Glutamatergic neuron (in vitro differentiated cells): ENCODE data around the gene SCYL2. TPM values are rescaled to one million over a fixed set of nuclear protein-coding genes. Genes with fewer than 3 reads are reported as not detected.
"Not testable (repeated sequence)": the region's sequence is repeated elsewhere in the genome, so short reads cannot be mapped to it uniquely, and the experiment has no call there.

ENCODE experiments used
- DNase-seq: peaks from one replicate; pipeline ENCODE4 v3.0.0; 2022
- H3K27ac Mint-ChIP-seq: one replicate; pipeline ENCODE4 v1.8.0; 2020; ENCODE audit warnings: mild to moderate bottlenecking, mixed read lengths, inconsistent platforms; ENCODE audit not compliant: unreplicated experiment
- H3K27me3 Mint-ChIP-seq: one replicate; pipeline ENCODE4 v1.8.0; 2020; ENCODE audit warnings: mild to moderate bottlenecking, moderate library complexity, mixed read lengths, inconsistent platforms; ENCODE audit not compliant: unreplicated experiment
- H3K36me3 Mint-ChIP-seq: one replicate; pipeline ENCODE4 v1.8.0; 2020; ENCODE audit warnings: mild to moderate bottlenecking, mixed read lengths, inconsistent platforms; ENCODE audit not compliant: unreplicated experiment
- H3K4me1 Mint-ChIP-seq: one replicate; pipeline ENCODE4 v1.8.0; 2020; ENCODE audit warnings: mild to moderate bottlenecking, low read depth, mixed read lengths, inconsistent platforms; ENCODE audit not compliant: unreplicated experiment
- H3K4me3 Mint-ChIP-seq: one replicate; pipeline ENCODE4 v1.8.0; 2020; ENCODE audit warnings: mild to moderate bottlenecking, mixed read lengths, inconsistent platforms; ENCODE audit not compliant: unreplicated experiment
- H3K9me3 Mint-ChIP-seq: one replicate; pipeline ENCODE4 v1.8.0; 2020; ENCODE audit warnings: mild to moderate bottlenecking, moderate library complexity, mixed read lengths, inconsistent platforms; ENCODE audit not compliant: unreplicated experiment
- total RNA-seq: library from RNA; stranded (reverse); fragmentation: NEBNext Ultra II Directional; extraction: Animal tissue kit (Norgen Biotek cat#: 25700); gene quantifications from one replicate; pipeline ENCODE4 v1.2.1, GENCODE V29; 2021; ENCODE audit not compliant: unreplicated experiment
- TF ChIP-seq, protein P1 (sequence below): fragments of 200-600 bp; sonication (generic); IDR thresholded peaks from one replicate; pipeline ENCODE4 v1.5.0; 2021; ENCODE audit not compliant: partially characterized antibody, unreplicated experiment

Gene SCYL2
- total RNA-seq, 1 donor from 2014 or later = 106 TPM

- TF ChIP-seq, protein P1, sequence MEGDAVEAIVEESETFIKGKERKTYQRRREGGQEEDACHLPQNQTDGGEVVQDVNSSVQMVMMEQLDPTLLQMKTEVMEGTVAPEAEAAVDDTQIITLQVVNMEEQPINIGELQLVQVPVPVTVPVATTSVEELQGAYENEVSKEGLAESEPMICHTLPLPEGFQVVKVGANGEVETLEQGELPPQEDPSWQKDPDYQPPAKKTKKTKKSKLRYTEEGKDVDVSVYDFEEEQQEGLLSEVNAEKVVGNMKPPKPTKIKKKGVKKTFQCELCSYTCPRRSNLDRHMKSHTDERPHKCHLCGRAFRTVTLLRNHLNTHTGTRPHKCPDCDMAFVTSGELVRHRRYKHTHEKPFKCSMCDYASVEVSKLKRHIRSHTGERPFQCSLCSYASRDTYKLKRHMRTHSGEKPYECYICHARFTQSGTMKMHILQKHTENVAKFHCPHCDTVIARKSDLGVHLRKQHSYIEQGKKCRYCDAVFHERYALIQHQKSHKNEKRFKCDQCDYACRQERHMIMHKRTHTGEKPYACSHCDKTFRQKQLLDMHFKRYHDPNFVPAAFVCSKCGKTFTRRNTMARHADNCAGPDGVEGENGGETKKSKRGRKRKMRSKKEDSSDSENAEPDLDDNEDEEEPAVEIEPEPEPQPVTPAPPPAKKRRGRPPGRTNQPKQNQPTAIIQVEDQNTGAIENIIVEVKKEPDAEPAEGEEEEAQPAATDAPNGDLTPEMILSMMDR = no peak
- H3K4me3 Mint-ChIP-seq = no peak overlapping the region
- no peak for DNase-seq
- no peaks in the 10 kb centered on the region for H3K27me3 Mint-ChIP-seq
- peaks cover 4% of the 10 kb centered on the region for H3K4me1 Mint-ChIP-seq
- H3K9me3 Mint-ChIP-seq = peaks cover 3% of the 10 kb centered on the region
- H3K27ac Mint-ChIP-seq = no peak overlapping the region
- H3K36me3 Mint-ChIP-seq = no peaks in the 10 kb centered on the region
These were observed 12.7 kb downstream of the SCYL2 start for GRCh38 chr12:100279607-100280244.

- not testable (repeated sequence) for H3K4me1 Mint-ChIP-seq, H3K27me3 Mint-ChIP-seq
These were observed 17.6 kb downstream of the SCYL2 start for GRCh38 chr12:100284556-100284955.

DNA sequence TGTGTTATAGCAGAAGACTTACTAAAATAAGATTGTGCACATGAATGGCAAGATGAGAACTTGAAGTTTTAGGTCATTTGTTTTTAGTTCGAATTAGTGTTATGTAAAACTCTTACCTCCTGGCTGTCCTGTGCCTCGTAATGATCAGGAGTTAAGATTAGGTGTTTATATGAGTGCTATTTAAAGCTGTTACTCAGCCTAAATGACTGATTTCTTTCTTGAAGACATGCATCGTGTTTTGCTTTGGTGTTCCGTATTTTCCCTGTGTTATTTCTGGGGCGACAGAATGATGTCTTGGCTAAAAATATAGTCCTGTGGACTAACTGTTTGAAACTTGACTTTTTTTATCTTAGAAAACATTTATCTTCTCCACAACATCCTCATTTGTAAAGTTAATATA, 22.1 kb downstream of the SCYL2 start:
- TF ChIP-seq, protein P1 = no peak
- H3K27me3 Mint-ChIP-seq = peaks cover 2% of the 10 kb centered on the region
- DNase-seq = no peak
- no peaks in the 10 kb centered on the region for H3K9me3 Mint-ChIP-seq
- no peaks in the 10 kb centered on the region for H3K36me3 Mint-ChIP-seq
- H3K4me1 Mint-ChIP-seq = peaks cover 7% of the 10 kb centered on the region
- H3K27ac Mint-ChIP-seq = no peak overlapping the region
- H3K4me3 Mint-ChIP-seq = no peak overlapping the region

More at GRCh38 chr12:100284556-100284955, 17.6 kb downstream of the SCYL2 start:
- not testable (repeated sequence) for H3K9me3 Mint-ChIP-seq, H3K36me3 Mint-ChIP-seq, H3K27ac Mint-ChIP-seq, DNase-seq, H3K4me3 Mint-ChIP-seq

DNA sequence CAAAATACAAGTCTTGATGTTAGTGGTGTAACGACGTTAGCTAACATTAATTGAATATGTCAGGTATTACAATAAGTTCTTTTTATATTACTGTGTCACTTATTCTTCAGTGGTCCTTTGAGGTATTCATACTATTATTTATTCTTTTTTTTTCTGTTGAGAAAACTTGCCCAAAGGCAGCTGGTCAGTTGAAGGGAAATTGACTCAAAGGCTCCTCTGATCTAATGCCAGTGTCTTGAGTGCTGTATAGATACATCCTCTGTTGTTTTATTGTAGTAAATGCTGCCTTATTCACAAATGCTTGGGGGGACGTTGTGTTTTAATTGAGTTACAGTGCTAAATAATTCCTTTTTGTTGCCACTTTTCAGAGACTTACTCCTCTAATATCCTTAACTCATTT, 23.0 kb downstream of the SCYL2 start:
- Mint-ChIP-seq H3K27me3 (peaks cover 2% of the 10 kb centered on the region), H3K36me3 (no peaks in the 10 kb centered on the region), H3K27ac (no peak overlapping the region), H3K4me1 (peaks cover 7% of the 10 kb centered on the region), H3K9me3 (no peaks in the 10 kb centered on the region), H3K4me3 (no peak overlapping the region)
- DNase-seq = no peak
- TF ChIP-seq, protein P1 = no peak

DNA sequence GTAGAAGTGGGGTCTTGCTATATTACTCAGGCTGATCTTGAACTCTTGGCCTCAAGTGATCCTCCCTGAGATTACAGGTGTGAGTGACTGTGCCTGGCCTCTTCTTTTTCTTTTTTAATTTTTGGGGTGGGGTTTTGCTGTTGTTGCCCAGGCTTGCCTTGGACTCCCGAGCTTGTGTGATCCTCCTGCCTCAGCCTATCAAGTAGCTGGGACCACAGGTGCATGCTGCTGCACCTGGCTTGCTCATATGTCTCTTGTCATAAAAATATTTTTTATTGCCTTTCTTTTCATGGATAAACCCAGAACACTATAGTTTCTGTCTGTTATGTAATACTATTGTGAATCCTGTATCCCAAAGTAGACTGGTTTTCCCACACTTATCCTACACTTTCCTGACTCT, 26.0 kb downstream of the SCYL2 start:
- TF ChIP-seq, protein P1 = no peak
- Mint-ChIP-seq H3K27ac (peak overlapping the region; percentile 71), H3K9me3 (no peaks in the 10 kb centered on the region), H3K27me3 (peaks cover 2% of the 10 kb centered on the region), H3K4me1 (peaks cover 12% of the 10 kb centered on the region), H3K4me3 (no peak overlapping the region), H3K36me3 (no peaks in the 10 kb centered on the region)
- no peak for DNase-seq

GRCh38 chr12:100294366-100294765, 27.4 kb downstream of the SCYL2 start:
- not testable (repeated sequence) for H3K9me3 Mint-ChIP-seq, DNase-seq, H3K36me3 Mint-ChIP-seq, H3K27me3 Mint-ChIP-seq, H3K27ac Mint-ChIP-seq, H3K4me3 Mint-ChIP-seq
- H3K4me1 Mint-ChIP-seq = peaks cover 12% of the 10 kb centered on the region
